HEK293 (cell line): Measurements from ENCODE around the gene MYO1E.

ENCODE experiments used
- CTCF ChIP-seq: fragments of 450-650 bp; formaldehyde crosslinking; IDR thresholded peaks from 2 replicates; pipeline ENCODE4 v1.5.1; 2016; ENCODE audit warnings: missing biosample characterization, missing genetic modification characterization
- TCF7L2 ChIP-seq: IDR thresholded peaks from 2 replicates; pipeline ENCODE4 v1.6.1; 2011; ENCODE audit warnings: low read depth, mild to moderate bottlenecking, inconsistent platforms, low read length, moderate library complexity, borderline replicate concordance
- YY2 ChIP-seq: fragments of 450-650 bp; formaldehyde crosslinking; IDR thresholded peaks from 2 replicates; pipeline ENCODE4 v1.5.1; 2016; ENCODE audit warnings: missing biosample characterization, missing genetic modification characterization
- ZBTB26 ChIP-seq: fragments of 450-650 bp; formaldehyde crosslinking; optimal IDR thresholded peaks from 2 replicates; pipeline ENCODE3; 2016; ENCODE audit warnings: missing biosample characterization, mild to moderate bottlenecking, missing genetic modification characterization
- ZNF174 ChIP-seq: fragments of 450-650 bp; formaldehyde crosslinking; IDR thresholded peaks from 2 replicates; pipeline ENCODE4 v1.5.0; 2017; ENCODE audit warnings: missing biosample characterization, mild to moderate bottlenecking, missing genetic modification characterization
- ZNF18 ChIP-seq: fragments of 450-650 bp; formaldehyde crosslinking; IDR thresholded peaks from 2 replicates; pipeline ENCODE4 v1.5.1; 2016; ENCODE audit warnings: missing biosample characterization, missing genetic modification characterization
- ZNF37A ChIP-seq: fragments of 450-650 bp; IDR thresholded peaks from 2 replicates; pipeline ENCODE4 v1.5.1; 2018; ENCODE audit warnings: missing biosample characterization, missing genetic modification characterization
- ZNF423 ChIP-seq: fragments of 450-650 bp; formaldehyde crosslinking; IDR thresholded peaks from 2 replicates; pipeline ENCODE4 v1.5.1; 2016; ENCODE audit warnings: missing biosample characterization, missing genetic modification characterization

- no peak for TF ChIP-seq CTCF
- no peak for TF ChIP-seq ZBTB26
- no peak for TF ChIP-seq ZNF423 (tag by site-specific recombination)
- TF ChIP-seq TCF7L2 = no peak
- no peak for TF ChIP-seq ZNF174 (tag by site-specific recombination)
- no peak for TF ChIP-seq ZNF18 (tag by site-specific recombination)
- TF ChIP-seq ZNF37A (tag by site-specific recombination) = no peak
- TF ChIP-seq YY2 (tag by site-specific recombination) = no peak
Observed at GRCh38 chr15:59330649-59331048, 42.0 kb downstream of the MYO1E start.
